ENCODE measurements around the gene DUSP5. TPM values are rescaled to one million over a fixed set of nuclear protein-coding genes. Genes with fewer than 3 reads are reported as not detected.

Gene DUSP5
- total and polyA plus RNA-seq, 2 of the 4 experiments (the other 2 are of a cell fraction) = 42.1 to 48.1 TPM

DNA sequence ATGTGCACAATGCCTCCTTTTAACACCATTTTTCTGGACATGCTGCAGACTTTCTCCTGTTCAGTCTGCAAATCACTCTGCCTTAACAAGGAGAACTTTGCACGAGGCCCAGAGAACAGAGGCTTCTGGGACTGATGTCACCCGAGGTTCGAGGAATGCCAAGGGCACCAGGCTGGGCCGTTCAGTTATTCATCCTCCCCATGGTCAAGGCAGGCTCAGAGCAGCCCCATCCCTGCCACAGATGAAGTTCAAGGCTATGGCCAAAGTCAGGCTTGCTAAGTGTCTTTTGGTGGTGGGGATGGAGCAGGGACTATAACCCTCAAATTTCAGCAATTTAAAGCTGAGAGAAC, 9.4 kb upstream of the DUSP5 start:
- H2BK5ac ChIP-seq (ENCODE audit: low read depth, low read length, poor library complexity, severe bottlenecking) = peak overlapping the region; percentile 73
- peak overlapping the region; percentile 85 for H3K4ac ChIP-seq (ENCODE audit: low read depth, low read length)
- no peaks in the 10 kb centered on the region for H3K27me3 ChIP-seq (ENCODE audit: control insufficient read depth, insufficient read depth, low read length)
- peak overlapping the region; percentile 5 to 67; a peak in 3 of 4 replicates for H4K8ac ChIP-seq (ENCODE audit: low read depth in 2 of 2, low read length in 2 of 2)
- TF ChIP-seq, protein P1, sequence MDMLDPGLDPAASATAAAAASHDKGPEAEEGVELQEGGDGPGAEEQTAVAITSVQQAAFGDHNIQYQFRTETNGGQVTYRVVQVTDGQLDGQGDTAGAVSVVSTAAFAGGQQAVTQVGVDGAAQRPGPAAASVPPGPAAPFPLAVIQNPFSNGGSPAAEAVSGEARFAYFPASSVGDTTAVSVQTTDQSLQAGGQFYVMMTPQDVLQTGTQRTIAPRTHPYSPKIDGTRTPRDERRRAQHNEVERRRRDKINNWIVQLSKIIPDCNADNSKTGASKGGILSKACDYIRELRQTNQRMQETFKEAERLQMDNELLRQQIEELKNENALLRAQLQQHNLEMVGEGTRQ (IDR thresholded peaks at IDR 0.05; ENCODE audit: low read depth, low read length) = no peak
- no peak for TF ChIP-seq RCOR1 (IDR thresholded peaks at IDR 0.05; ENCODE audit: insufficient replicate concordance, low read length)
- no peak for TF ChIP-seq RFX5 (IDR thresholded peaks at IDR 0.05; ENCODE audit: low read depth, low read length)
- TF ChIP-seq FOS (IDR thresholded peaks at IDR 0.05; ENCODE audit: low read depth, low read length) = no peak
- H2BK120ac ChIP-seq (ENCODE audit: low read depth, low read length) = peak overlapping the region; percentile 89
- dilution Hi-C loops (cut with HindIII; ENCODE audit: low sequenced_read_pairs, unreplicated experiment) = no loop called here
- H3K27ac ChIP-seq (ENCODE audit: insufficient read depth, low read length) = peak overlapping the region; percentile 17; the same call in 1 of the 2 replicates
- in situ Hi-C loops (cut with MboI; ENCODE audit: low sequenced_read_pairs) = no loop called here
- POLR2A ChIA-PET (ENCODE audit: unreplicated experiment) = no interaction called here
- H4K91ac ChIP-seq (ENCODE audit: insufficient read depth, low read depth, low read length) = peak overlapping the region; percentile 74; the same call in 1 of the 2 replicates
- H3K9me1 ChIP-seq (ENCODE audit: insufficient read depth, low read length) = peaks cover 13% of the 10 kb centered on the region
- no TSS peak for BruUV-seq (replicated peaks)
- H4K20me1 ChIP-seq (ENCODE audit: insufficient read depth, low read length) = no peaks in the 10 kb centered on the region
- no peak overlapping the region for H3K23ac ChIP-seq (ENCODE audit: low read depth, low read length)
- CTCF ChIA-PET = interaction anchor here (0.8 kb wide), 1 partner anchor 134 kb away, joined by 3 read pairs; no protein-coding TSS in a partner anchor
- H3K79me1 ChIP-seq (ENCODE audit: low read depth in 1 of 2, low read length in 2 of 2) = peaks cover 1 to 18% of the 10 kb centered on the region in 2 experiments; a peak in 2 of 4 replicates
- peak overlapping the region; percentile 42 for H3K14ac ChIP-seq (replicated peaks; ENCODE audit: low read depth, low read length)
- H3K36me3 ChIP-seq (ENCODE audit: control insufficient read depth, insufficient read depth, low read length) = no peaks in the 10 kb centered on the region
- 100% methylated on average over 1 of the region's 4 CpGs; no CpG with 5 or more reads in 1 of the 2 experiments for WGBS, 2 experiments (ENCODE audit: extremely low coverage in 2 of 2, insufficient read length in 1 of 2)
- H3K9ac ChIP-seq (ENCODE audit: low read depth, low read length) = no peak overlapping the region
- H3K56ac ChIP-seq (ENCODE audit: extremely low read depth, insufficient read depth, low read length) = no peak overlapping the region
- peak overlapping the region; percentile 84 for H2AK9ac ChIP-seq (replicated peaks; ENCODE audit: low read depth, low read length, poor library complexity)
- H2BK20ac ChIP-seq (ENCODE audit: low read depth, low read length) = peak overlapping the region; percentile 85
- H2BK15ac ChIP-seq (ENCODE audit: low read depth, low read length) = peak overlapping the region; percentile 92; the same call in 2 of the 3 replicates
- intact Hi-C loops (cut with micrococcal nuclease) = no loop called here
- no peaks in the 10 kb centered on the region for H3K9me3 ChIP-seq (ENCODE audit: control insufficient read depth, insufficient read depth, low read length)
- ATAC-seq (ENCODE audit: low read depth) (no peak; the same call in none of the 2 replicates), DNase-seq (no peak)
- H3K4me2 ChIP-seq (ENCODE audit: low read depth, low read length) = no peak overlapping the region
- H3K4me3 ChIP-seq (ENCODE audit: insufficient read depth, low read depth, low read length) = no peak overlapping the region
- peak overlapping the region; percentile 26 for H3K18ac ChIP-seq (ENCODE audit: low read depth, low read length)
- peak overlapping the region; percentile 4 for H2AFZ ChIP-seq (replicated peaks; ENCODE audit: low read length, poor library complexity)
- H3K4me1 ChIP-seq (ENCODE audit: control insufficient read depth, insufficient read depth, low read length) = peaks cover 15% of the 10 kb centered on the region
- H4K5ac ChIP-seq (ENCODE audit: low read depth, low read length) = peak overlapping the region; percentile 36; the same call in 1 of the 2 replicates
- peak overlapping the region; percentile 97; the same call in 1 of the 2 replicates for H2AK5ac ChIP-seq (ENCODE audit: low read depth, low read length)
